SW480 (cell line): ENCODE measurements around the gene USP32.
A peak's percentile ranks its signal among the peaks of the same experiment; 100 is the strongest.

Experiments
- DNase-seq: peaks from one replicate; pipeline ENCODE4 v3.0.0-alpha.2; 2016; ENCODE audit warnings: low spot score

The USP32 gene

GRCh38 chr17:60134396-60135150, 257.4 kb downstream of the USP32 start:
- DNase-seq: peak; percentile 12

DNA sequence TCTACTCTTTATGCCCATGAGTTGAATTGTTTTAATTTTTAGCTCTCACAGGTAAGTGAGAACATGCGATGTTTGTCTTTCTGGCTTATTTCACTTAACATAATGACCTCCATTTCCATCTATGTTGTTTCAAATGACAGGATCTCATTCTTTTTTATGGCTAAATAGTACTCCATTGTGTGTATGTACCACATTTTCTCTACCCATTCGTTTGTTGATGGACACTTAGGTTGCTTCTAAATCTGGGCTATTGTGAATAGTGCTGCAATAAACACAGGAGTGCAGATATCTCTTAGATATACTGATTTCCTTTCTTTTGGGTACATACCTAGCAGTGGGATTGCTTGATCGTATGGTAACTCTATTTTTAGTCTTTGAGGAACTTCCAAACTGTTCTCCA, 261.5 kb downstream of the USP32 start:
- no peak for DNase-seq

- DNase-seq: no peak
Measured at GRCh38 chr17:60129164-60129563, 262.8 kb downstream of the USP32 start.
